ENCODE results near the gene CAMTA1.

DNA sequence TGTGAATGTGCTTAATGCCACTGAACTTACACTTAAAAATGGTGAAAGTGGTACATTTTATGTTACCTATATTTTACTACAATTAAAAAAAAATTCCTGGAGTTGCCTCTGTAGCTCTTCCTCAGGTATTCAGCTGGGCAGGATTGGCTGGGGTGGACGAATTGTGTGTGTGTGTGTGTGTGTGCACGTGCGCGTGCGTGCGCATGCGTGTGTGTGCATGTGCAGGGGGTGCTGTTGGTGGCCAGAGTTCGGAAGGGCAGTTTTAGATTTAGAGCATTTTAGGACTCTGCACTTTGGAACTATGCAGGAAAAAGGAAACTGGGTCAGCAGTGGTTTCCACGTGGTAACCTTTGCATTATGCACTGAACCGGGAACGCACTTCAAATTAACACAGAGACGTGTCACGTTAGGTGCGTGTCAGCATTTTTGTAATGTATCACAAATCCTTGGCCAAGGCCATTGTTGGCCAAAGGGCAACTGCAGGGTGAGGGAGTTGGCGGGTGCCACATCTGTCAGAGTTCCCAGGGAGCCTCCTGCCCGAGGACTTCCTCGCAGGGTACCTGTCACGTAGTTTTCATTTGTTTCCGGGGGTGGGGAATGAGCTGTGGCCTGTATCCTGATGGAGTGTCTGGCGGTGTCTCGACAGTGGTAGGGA, 312.8 kb downstream of the CAMTA1 start:
- TF ChIP-seq, protein P1, sequence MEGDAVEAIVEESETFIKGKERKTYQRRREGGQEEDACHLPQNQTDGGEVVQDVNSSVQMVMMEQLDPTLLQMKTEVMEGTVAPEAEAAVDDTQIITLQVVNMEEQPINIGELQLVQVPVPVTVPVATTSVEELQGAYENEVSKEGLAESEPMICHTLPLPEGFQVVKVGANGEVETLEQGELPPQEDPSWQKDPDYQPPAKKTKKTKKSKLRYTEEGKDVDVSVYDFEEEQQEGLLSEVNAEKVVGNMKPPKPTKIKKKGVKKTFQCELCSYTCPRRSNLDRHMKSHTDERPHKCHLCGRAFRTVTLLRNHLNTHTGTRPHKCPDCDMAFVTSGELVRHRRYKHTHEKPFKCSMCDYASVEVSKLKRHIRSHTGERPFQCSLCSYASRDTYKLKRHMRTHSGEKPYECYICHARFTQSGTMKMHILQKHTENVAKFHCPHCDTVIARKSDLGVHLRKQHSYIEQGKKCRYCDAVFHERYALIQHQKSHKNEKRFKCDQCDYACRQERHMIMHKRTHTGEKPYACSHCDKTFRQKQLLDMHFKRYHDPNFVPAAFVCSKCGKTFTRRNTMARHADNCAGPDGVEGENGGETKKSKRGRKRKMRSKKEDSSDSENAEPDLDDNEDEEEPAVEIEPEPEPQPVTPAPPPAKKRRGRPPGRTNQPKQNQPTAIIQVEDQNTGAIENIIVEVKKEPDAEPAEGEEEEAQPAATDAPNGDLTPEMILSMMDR (IDR thresholded peaks at IDR 0.05), result no peak
- TF ChIP-seq EP300 (IDR thresholded peaks at IDR 0.05) (no peak), POLR2A (IDR thresholded peaks at IDR 0.05) (no peak)

Measured in upper lobe of left lung (tissue), 4 donors.